Measurements from ENCODE around the gene NEXMIF.

DNA sequence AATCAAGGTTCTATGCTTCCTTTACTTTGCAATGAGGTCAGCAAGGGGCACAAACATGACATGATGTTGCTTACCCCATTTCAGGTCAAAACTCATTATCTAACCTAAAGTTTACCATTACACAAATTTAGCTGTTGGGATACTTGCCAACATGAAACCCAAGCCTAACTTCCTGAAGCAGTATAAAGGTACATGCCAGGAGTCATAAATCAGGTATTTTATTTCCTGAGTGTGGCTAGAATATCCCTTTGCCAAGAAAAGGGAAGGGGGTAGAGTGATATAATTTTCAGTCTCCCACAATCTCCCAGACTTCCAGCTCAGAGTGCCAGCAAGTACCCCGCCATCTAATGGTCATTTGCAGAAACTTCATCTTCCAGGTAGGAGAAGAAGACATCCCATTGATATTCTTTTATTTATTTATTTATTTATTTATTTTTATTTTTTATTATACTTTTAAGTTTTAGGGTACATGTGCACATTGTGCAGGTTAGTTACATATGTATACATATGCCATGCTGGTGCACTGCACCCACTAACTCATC is 136.6 kb downstream of the NEXMIF start:
- TF ChIP-seq, protein P1, sequence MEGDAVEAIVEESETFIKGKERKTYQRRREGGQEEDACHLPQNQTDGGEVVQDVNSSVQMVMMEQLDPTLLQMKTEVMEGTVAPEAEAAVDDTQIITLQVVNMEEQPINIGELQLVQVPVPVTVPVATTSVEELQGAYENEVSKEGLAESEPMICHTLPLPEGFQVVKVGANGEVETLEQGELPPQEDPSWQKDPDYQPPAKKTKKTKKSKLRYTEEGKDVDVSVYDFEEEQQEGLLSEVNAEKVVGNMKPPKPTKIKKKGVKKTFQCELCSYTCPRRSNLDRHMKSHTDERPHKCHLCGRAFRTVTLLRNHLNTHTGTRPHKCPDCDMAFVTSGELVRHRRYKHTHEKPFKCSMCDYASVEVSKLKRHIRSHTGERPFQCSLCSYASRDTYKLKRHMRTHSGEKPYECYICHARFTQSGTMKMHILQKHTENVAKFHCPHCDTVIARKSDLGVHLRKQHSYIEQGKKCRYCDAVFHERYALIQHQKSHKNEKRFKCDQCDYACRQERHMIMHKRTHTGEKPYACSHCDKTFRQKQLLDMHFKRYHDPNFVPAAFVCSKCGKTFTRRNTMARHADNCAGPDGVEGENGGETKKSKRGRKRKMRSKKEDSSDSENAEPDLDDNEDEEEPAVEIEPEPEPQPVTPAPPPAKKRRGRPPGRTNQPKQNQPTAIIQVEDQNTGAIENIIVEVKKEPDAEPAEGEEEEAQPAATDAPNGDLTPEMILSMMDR (IDR thresholded peaks at IDR 0.05; ENCODE audit: poor library complexity), result no peak
- TF ChIP-seq EZH2 (IDR thresholded peaks at IDR 0.05; ENCODE audit: borderline replicate concordance), result no peak
